IMR-90 (cell line): ENCODE data around the gene NLGN4X. TPM values are rescaled to one million over a fixed set of nuclear protein-coding genes. Genes with fewer than 3 reads are reported as not detected.

Source experiments
- ATAC-seq: fragments of 200-7000 bp; cut with Tn5 transposase; 2 replicates; pipeline ENCODE4 v1.9.1; 2020; ENCODE audit warnings: low read depth, mild to moderate bottlenecking, moderate library complexity
- BruUV-seq: library from RNA; stranded (reverse); fragments of 400-500 nt; replicated peaks from 2 replicates; lab custom pipeline; 2021; lab: Mats Ljungman, UMichigan
- CTCF ChIA-PET: fragments of 300-600 bp; formaldehyde crosslinking; extraction: SDS; loops from one replicate; lab custom pipeline; 2021; ENCODE audit warnings: antibody characterized with exemption; lab: Yijun Ruan, JAX
- POLR2A ChIA-PET: fragments of 300-600 bp; sonication (Branson Sonifier 250); formaldehyde crosslinking; loops from one replicate; lab custom pipeline; 2022; ENCODE audit warnings: antibody characterized with exemption; ENCODE audit not compliant: unreplicated experiment; lab: Charles Lee
- DNase-seq: peaks from one replicate; pipeline ENCODE4 v3.0.0; 2013
- H2AFZ ChIP-seq: replicated peaks from 2 replicates; pipeline ENCODE3; 2013; ENCODE audit warnings: low read length, mild to moderate bottlenecking; ENCODE audit not compliant: poor library complexity
- H2AK5ac ChIP-seq: 2 replicates; pipeline ENCODE4 v1.6.1; 2013; ENCODE audit warnings: low read depth, low read length, inconsistent platforms
- H2AK9ac ChIP-seq: replicated peaks from 2 replicates; pipeline ENCODE3; 2013; ENCODE audit warnings: mild to moderate bottlenecking, low read depth, low read length, moderate library complexity; ENCODE audit not compliant: poor library complexity
- H2BK120ac ChIP-seq: 2 replicates; pipeline ENCODE4 v1.6.1; 2013; ENCODE audit warnings: low read depth, low read length, inconsistent platforms
- H2BK15ac ChIP-seq: 3 replicates; pipeline ENCODE4 v1.6.1; 2013; ENCODE audit warnings: low read depth, low read length, inconsistent platforms
- H2BK20ac ChIP-seq: 2 replicates; pipeline ENCODE4 v1.6.1; 2013; ENCODE audit warnings: low read depth, mild to moderate bottlenecking, inconsistent platforms, low read length, moderate library complexity
- H2BK5ac ChIP-seq: 2 replicates; pipeline ENCODE4 v1.6.1; 2013; ENCODE audit warnings: mild to moderate bottlenecking, low read depth, low read length, inconsistent platforms; ENCODE audit not compliant: poor library complexity, severe bottlenecking
- H3K14ac ChIP-seq: replicated peaks from 2 replicates; pipeline ENCODE4 v1.6.1; 2013; ENCODE audit warnings: low read depth, low read length, inconsistent platforms
- H3K18ac ChIP-seq: 2 replicates; pipeline ENCODE4 v1.6.1; 2013; ENCODE audit warnings: low read depth, low read length, control low read depth
- H3K23ac ChIP-seq: 2 replicates; pipeline ENCODE4 v1.6.1; 2013; ENCODE audit warnings: low read depth, low read length, inconsistent platforms
- H3K27ac ChIP-seq: 2 replicates; pipeline ENCODE4 v1.5.1; 2013; ENCODE audit warnings: mild to moderate bottlenecking, control low read depth, low read length; ENCODE audit not compliant: insufficient read depth
- H3K27me3 ChIP-seq: 2 replicates; pipeline ENCODE4 v1.6.1; 2013; ENCODE audit warnings: low read length; ENCODE audit not compliant: control insufficient read depth, insufficient read depth
- H3K36me3 ChIP-seq: 2 replicates; pipeline ENCODE4 v1.6.1; 2013; ENCODE audit warnings: low read length, mixed read lengths; ENCODE audit not compliant: control insufficient read depth, insufficient read depth
- H3K4ac ChIP-seq: 2 replicates; pipeline ENCODE4 v1.6.1; 2013; ENCODE audit warnings: low read depth, low read length, inconsistent platforms
- H3K4me1 ChIP-seq: 2 replicates; pipeline ENCODE4 v1.6.1; 2013; ENCODE audit warnings: low read length, mixed read lengths; ENCODE audit not compliant: control insufficient read depth, insufficient read depth
- H3K4me2 ChIP-seq: 2 replicates; pipeline ENCODE4 v1.6.1; 2013; ENCODE audit warnings: low read depth, mild to moderate bottlenecking, control low read depth, low read length, moderate library complexity
- H3K4me3 ChIP-seq: 2 replicates; pipeline ENCODE4 v1.5.1; 2013; ENCODE audit warnings: low read depth, mild to moderate bottlenecking, control low read depth, low read length, moderate library complexity; ENCODE audit not compliant: insufficient read depth
- H3K56ac ChIP-seq: 2 replicates; pipeline ENCODE4 v1.6.1; 2013; ENCODE audit warnings: low read length, inconsistent platforms; ENCODE audit not compliant: insufficient read depth; ENCODE audit errors: extremely low read depth
- H3K79me1 ChIP-seq, 2 experiments: 2 replicates each; pipeline ENCODE4 v1.6.1; 2013; ENCODE audit warnings: low read length in 2 of 2, inconsistent platforms in 1 of 2, low read depth in 1 of 2
- H3K9ac ChIP-seq: 2 replicates; pipeline ENCODE4 v1.6.1; 2013; ENCODE audit warnings: low read depth, low read length, control low read depth
- H3K9me1 ChIP-seq: 2 replicates; pipeline ENCODE4 v1.6.1; 2013; ENCODE audit warnings: low read length, inconsistent platforms; ENCODE audit not compliant: insufficient read depth
- H3K9me3 ChIP-seq: 2 replicates; pipeline ENCODE4 v1.6.1; 2013; ENCODE audit warnings: low read length; ENCODE audit not compliant: control insufficient read depth, insufficient read depth
- H4K20me1 ChIP-seq: 2 replicates; pipeline ENCODE4 v1.6.1; 2013; ENCODE audit warnings: low read length, inconsistent platforms; ENCODE audit not compliant: insufficient read depth
- H4K5ac ChIP-seq: 2 replicates; pipeline ENCODE4 v1.6.1; 2013; ENCODE audit warnings: mild to moderate bottlenecking, low read depth, low read length, control low read depth
- H4K8ac ChIP-seq, 2 experiments: 2 replicates each; pipeline ENCODE4 v1.6.1; 2013; ENCODE audit warnings: low read depth in 2 of 2, low read length in 2 of 2, control low read depth in 1 of 2, inconsistent platforms in 1 of 2
- H4K91ac ChIP-seq: 2 replicates; pipeline ENCODE4 v1.6.1; 2013; ENCODE audit warnings: low read depth, low read length, inconsistent platforms; ENCODE audit not compliant: insufficient read depth
- CHD1 ChIP-seq: IDR thresholded peaks from 2 replicates; pipeline ENCODE4 v1.6.1; 2012; ENCODE audit warnings: low read depth, low read length, improper control_type of control experiment
- MAFK ChIP-seq: IDR thresholded peaks from 2 replicates; pipeline ENCODE4 v1.6.1; 2012; ENCODE audit warnings: low read depth, low read length, improper control_type of control experiment
- MAZ ChIP-seq: IDR thresholded peaks from 2 replicates; pipeline ENCODE4 v1.6.1; 2012; ENCODE audit warnings: low read depth, mild to moderate bottlenecking, low read length, improper control_type of control experiment, moderate library complexity, borderline replicate concordance
- MXI1 ChIP-seq: IDR thresholded peaks from 2 replicates; pipeline ENCODE4 v1.6.1; 2012; ENCODE audit warnings: low read depth, mild to moderate bottlenecking, low read length, moderate library complexity, borderline replicate concordance
- NFE2L2 ChIP-seq: fragments of 150-350 bp; IDR thresholded peaks from 2 replicates; pipeline ENCODE4 v1.6.1; 2016; ENCODE audit warnings: low read depth, mild to moderate bottlenecking, low read length
- RCOR1 ChIP-seq: IDR thresholded peaks from 2 replicates; pipeline ENCODE4 v1.6.1; 2012; ENCODE audit warnings: mild to moderate bottlenecking, low read length, improper control_type of control experiment; ENCODE audit not compliant: insufficient replicate concordance
- USF2 ChIP-seq: fragments of 150-350 bp; IDR thresholded peaks from 2 replicates; pipeline ENCODE4 v1.6.1; 2017; ENCODE audit warnings: mild to moderate bottlenecking, antibody characterized with exemption, low read length, low read depth
- WGBS, 2 experiments: methylation state at CpG; one replicate each; pipeline versions ENCODE4 v1.1.5 to v1.1.7; 2013; ENCODE audit warnings: missing lambda C conversion rate in 2 of 2; ENCODE audit not compliant: insufficient read length in 1 of 2; ENCODE audit errors: extremely low coverage in 2 of 2; 5-methylcytosine and 5-hydroxymethylcytosine counted together
- dilution Hi-C: fragments of 300-500 bp; cut with HindIII; formaldehyde crosslinking; loops from one replicate; pipeline ENCODE4 v1.14.3; 2018; ENCODE audit warnings: low sequenced_read_pairs; ENCODE audit not compliant: unreplicated experiment
- in situ Hi-C: fragments of 300-500 bp; cut with MboI; formaldehyde crosslinking; loops from 3 replicates; pipeline ENCODE4 v1.14.3; 2019; ENCODE audit warnings: low sequenced_read_pairs, inconsistent platforms, mixed read lengths
- intact Hi-C: fragments of 100-400 bp; cut with micrococcal nuclease; formaldehyde crosslinking; loops from 2 replicates; pipeline ENCODE4 v1.10.0; 2022
- polyA plus RNA-seq, 3 experiments: library from polyadenylated mRNA; depleted of rRNA; stranded (reverse); fragments of >200 nt; gene quantifications; 2 replicates each; pipeline ENCODE4 v1.2.3, GENCODE V29; 2012; ENCODE audit warnings: low replicate concordance in 1 of 3
- total RNA-seq: library from RNA; depleted of rRNA; stranded (reverse); fragments of >200 nt; gene quantifications from 2 replicates; pipeline ENCODE4 v1.2.3, GENCODE V29; 2012

The NLGN4X gene
- total and polyA plus RNA-seq, 2 of the 4 experiments (the other 2 are of a cell fraction) = not detected

- Histone ChIP-seq H2AK5ac (no peak overlapping the region), H2AFZ (no peak overlapping the region), H3K27me3 (no peaks in the 10 kb centered on the region), H3K14ac (no peak overlapping the region), H3K4me1 (no peaks in the 10 kb centered on the region), H3K36me3 (no peaks in the 10 kb centered on the region), H2AK9ac (no peak overlapping the region), H2BK120ac (no peak overlapping the region), H3K4me3 (no peak overlapping the region), H4K8ac (no peak overlapping the region), H2BK15ac (no peak overlapping the region), H4K91ac (no peak overlapping the region), H3K9ac (no peak overlapping the region), H3K4me2 (no peak overlapping the region), H3K79me1 (no peaks in the 10 kb centered on the region), H3K23ac (no peak overlapping the region), H3K4ac (no peak overlapping the region), H2BK20ac (no peak overlapping the region), H3K56ac (no peak overlapping the region), H3K9me1 (no peaks in the 10 kb centered on the region), H3K9me3 (peaks cover 7% of the 10 kb centered on the region; the same call in 1 of the 2 replicates), H4K20me1 (no peaks in the 10 kb centered on the region), H3K18ac (no peak overlapping the region), H2BK5ac (no peak overlapping the region), H3K27ac (no peak overlapping the region), H4K5ac (no peak overlapping the region)
- ChIA-PET POLR2A (no interaction called here), CTCF (interaction anchor here (0.9 kb wide), 1 partner anchor 9 kb away, joined by 3 read pairs; no protein-coding TSS in a partner anchor)
- ATAC-seq = no peak
- BruUV-seq = no TSS peak
- in situ Hi-C loops (no loop called here), intact Hi-C loops (no loop called here), dilution Hi-C loops (no loop called here)
- TF ChIP-seq MAFK = no peak
- no peak for TF ChIP-seq CHD1
- TF ChIP-seq USF2 = no peak
- no peak for TF ChIP-seq NFE2L2
- no peak for TF ChIP-seq MAZ
- no peak for TF ChIP-seq MXI1
- no peak for TF ChIP-seq RCOR1
- DNase-seq = no peak
- WGBS, 2 experiments = no CpG with 5 or more reads among the region's 5 CpGs
Measured at GRCh38 chrX:6002056-6002455, 226.6 kb downstream of the NLGN4X start.
